SKM-1 (cell line): Measurements from ENCODE around the gene ENTPD2.

ENCODE experiments used
- DNase-seq: peaks from one replicate; lab custom pipeline; 2025; ENCODE audit not compliant: unreplicated experiment; lab: John Stamatoyannopoulos, UW

The ENTPD2 gene

GRCh38 chr9:137053944-137054931 is at the start of gene ENTPD2:
Gene ENTPD2, minus strand, starts transcription at chr9:137054061. Its CDS starts 64 bp downstream, at chr9:137053997.
- DNase-seq = no peak

GRCh38 chr9:137103206-137103999 is 49.5 kb upstream of the ENTPD2 start:
- no peak for DNase-seq

DNA sequence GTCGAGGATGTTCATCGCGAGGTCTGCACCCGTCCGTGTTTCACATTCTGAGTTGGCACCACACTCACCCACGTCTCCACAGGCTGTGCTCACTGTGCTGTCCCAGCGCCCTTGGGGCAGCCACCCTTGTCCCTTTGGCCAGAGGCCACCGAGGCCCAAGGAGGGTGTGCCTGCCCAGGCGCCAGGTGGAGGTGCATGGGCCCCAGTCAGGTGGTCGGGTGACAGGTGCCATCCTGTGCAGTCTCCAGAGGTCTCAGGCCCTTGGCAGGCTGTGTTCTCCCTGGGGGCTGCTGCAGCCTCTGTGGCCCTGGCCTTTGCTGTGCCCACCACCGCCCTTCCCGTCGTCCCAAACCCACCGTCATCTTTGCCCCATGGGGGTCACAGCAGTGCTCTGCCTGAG is 45.4 kb upstream of the ENTPD2 start:
- no peak for DNase-seq

- DNase-seq = no peak
Observed at GRCh38 chr9:137097761-137098462, 44.1 kb upstream of the ENTPD2 start.

DNA sequence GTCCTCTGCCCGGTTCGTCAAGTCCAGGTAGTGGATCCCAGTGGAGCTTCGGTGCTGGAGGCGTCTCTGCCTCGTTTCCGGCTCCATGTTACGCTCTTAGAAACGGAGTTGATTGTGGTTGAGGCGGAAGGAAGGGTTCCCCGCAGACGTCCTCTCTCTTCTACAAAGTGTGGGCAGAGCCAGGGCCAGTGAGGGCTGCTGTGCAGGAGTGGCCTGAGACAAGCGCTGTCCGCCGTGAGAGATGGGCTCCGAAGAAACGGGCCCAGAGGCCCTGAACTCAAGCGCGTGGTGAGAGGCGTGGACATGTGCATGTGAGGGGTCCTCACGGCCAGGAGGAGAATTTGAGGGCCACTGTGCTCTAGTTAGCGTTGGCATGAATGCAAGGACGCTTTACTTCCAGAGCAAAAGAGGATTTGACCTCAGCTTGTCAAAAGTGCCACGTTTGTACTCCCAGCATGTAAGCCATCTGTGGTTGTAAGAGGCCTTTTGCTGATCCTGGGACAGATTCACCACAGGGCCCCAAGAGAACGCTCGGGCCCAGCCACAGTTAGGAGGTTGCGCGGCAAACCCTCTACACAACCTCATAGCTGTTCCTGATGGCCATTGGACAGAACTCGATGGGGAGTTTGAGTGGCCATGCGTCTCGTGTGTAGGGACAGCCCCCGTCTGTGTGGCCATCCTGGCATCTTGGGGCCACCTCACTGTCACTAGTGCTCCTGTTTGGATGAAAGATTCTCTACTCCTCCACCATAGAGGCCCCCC is 43.1 kb upstream of the ENTPD2 start:
- DNase-seq = no peak

DNA sequence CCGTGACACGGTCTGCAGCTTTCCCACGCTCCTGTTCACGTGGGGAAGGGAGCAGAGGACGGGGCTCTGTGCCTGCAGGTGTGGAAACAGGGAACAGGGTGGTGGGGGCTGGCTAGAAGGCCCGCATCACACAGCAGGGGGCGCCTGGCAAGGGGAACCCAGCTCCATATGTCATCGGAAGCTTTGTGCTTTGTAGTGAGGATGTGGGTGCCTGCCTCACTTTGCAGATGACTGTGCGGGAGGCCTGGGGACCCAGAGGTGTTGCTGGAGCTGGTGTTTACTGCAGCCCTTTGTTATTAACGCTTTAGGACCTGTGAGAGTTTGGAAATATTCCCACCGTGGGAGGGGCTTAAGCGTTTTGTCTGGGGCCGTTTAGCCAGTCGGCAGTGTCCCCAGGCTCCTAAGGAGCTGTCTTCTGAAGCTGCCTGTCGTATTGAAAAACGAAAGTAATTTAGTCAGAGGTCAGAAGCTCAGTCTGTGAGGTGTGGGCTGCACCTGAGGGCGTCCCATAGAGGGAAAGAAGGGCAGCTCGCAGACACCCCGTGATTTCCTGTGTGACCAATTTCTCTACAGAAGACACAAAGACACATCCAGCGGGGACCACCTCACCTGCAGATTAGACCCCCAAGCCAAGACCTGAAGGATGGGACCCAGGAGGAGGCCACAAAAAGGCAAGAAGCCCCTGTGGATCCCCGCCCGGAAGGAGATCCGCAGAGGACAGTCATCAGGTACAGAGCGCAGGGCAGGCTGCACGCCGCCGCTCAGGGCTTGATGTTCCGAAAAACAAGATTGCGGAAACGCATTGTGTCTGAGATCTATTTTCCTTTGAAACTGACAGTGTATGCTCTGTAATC is 42.0 kb upstream of the ENTPD2 start:
- DNase-seq = no peak

- no peak for DNase-seq
Observed at GRCh38 chr9:137089232-137089947, 35.5 kb upstream of the ENTPD2 start.

GRCh38 chr9:137088121-137088520 is 34.3 kb upstream of the ENTPD2 start:
- DNase-seq = no peak

- no peak for DNase-seq
Observed at GRCh38 chr9:137087409-137087925, 33.6 kb upstream of the ENTPD2 start.

DNA sequence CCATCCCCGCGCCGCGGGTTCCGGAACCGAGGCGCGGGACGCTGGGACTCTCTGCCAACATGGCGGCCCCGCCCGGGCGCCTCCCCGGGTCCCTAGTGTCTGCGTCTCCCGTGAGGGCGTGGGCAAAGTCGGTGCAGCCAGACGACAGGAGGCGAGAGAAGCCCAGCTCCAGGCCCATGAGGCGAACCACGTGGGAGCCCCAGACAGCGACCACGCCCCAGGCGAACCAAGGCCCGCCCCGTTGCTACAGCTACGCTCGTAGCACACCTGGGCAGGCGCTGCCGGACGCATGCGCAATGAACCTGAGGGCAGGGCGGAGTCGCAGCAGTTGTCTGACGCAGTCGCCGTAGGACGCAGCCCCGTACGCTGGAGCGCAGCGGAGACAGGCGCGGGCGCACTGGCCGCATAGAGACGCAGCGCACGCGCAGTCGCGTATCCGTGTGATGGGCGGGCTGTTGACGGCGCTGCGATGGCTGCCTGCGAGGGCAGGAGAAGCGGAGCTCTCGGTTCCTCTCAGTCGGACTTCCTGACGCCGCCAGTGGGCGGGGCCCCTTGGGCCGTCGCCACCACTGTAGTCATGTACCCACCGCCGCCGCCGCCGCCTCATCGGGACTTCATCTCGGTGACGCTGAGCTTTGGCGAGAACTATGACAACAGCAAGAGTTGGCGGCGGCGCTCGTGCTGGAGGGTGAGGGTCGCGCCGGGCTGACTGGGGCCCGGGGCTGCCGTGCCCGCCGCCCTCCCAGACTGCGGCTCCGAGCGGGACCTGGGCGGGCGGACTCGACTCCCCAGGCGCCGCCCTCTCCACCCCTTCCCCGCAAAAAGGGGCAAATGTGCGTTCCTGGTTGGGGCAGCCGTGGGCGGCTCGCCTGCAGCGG is 32.9 kb upstream of the ENTPD2 start, which contains the start of gene MAN1B1:
Gene MAN1B1, plus strand, starts transcription at position 455 of the 878 bp plus-strand sequence. Its CDS starts 15 bp downstream, at position 470.
- DNase-seq = peak; percentile 96

DNA sequence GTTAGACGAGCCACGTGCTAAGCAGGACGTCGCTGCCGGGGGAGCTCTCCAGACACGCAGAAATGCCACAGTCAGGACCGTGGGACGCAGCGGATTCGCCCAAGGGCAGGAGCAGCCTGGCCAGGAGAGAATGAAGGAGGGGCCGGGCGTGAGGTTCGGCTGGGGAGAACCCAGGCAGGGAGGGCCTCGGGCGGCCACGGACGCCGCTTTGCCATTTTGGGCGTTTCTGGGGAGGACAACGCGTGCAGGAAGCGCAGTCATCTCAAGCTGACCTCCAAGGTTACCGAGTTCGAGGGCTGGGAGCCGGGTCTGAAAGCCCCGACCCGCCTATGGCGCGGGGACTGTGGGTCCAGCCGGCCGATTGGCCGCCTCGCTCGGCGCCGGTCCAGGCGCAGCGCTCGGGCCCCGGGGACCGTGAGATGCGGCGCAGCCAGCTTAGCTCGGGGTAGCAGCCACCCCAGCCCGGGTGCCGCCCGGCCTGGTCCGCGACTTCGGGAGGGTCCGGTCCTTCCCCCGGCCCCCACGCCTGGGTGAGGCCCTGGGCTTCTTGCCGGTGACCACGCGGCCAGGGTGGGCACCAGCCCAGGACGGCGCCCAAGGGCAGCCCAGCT is 32.2 kb upstream of the ENTPD2 start:
- DNase-seq = no peak

- DNase-seq = no peak
Observed at GRCh38 chr9:137084526-137084925, 30.7 kb upstream of the ENTPD2 start.

GRCh38 chr9:137083394-137084004 is 29.6 kb upstream of the ENTPD2 start:
- no peak for DNase-seq

DNA sequence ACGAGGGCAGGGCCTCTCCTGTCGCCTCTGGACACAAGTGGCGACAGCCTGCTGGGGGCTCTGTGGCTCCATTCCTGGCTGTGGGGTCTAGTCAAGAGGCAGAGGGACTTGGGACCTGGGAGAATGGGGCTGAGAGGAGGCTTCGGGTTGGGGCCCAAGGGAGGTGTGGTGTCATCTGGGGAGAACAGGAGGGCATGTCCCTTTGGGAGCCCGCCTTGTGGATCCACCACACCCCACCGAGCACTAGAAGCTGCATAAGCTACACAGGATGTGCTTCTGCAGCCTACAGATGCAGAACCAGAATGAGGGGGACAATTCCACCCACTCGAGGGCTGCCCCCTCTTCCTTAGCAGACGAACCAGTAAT is 29.0 kb upstream of the ENTPD2 start:
- no peak for DNase-seq

DNA sequence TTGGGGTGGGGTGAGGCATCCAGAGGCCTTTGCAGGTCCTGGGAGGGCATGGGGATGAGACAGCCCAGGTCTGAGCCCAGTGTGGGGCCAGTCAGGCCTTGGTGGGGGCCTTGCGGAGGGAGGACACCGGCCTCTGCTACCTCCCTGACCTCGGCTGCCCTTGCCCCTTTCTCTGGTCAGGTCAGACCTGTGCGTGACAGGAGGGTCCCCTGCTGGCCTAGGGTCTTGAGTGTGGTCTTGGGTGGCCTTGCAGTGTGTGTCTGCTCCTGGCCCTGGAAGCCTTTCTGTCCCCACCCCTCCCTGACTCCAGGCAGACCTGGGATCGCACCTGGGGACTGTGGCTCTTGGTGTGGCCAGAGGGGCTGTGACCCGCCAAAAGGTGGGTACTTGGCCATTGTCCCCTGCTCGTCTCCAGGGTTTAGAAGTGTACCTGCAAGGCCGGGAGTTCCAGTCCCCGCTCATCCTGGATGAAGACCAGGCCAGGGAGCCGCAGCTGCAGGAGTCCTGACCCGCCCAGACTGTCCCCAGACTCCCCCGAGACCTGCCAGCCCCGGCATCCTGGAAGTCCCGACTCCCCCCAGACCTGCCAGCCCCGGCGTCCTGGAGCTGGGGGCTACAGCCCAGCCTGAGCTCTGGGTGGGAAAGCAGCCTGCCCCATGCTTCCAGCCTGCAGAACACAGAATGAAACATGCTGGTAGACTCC is 28.5 kb upstream of the ENTPD2 start:
- no peak for DNase-seq
